ENCODE measurements around the gene DHRSX.

GRCh38 chrX:2490634-2491033 is 10.1 kb downstream of the DHRSX start:
- TF ChIP-seq EZH2phosphoT487 (IDR thresholded peaks at IDR 0.05; ENCODE audit: insufficient read depth, low read depth) (no peak), EZH2 (IDR thresholded peaks at IDR 0.05; ENCODE audit: insufficient read depth, poor library complexity, severe bottlenecking) (no peak)

All from GM23248 (cell line).